Renal cortex interstitium (tissue), 15 donors: ENCODE measurements around the gene PIK3C2G. TPM values are rescaled to one million over a fixed set of nuclear protein-coding genes. Genes with fewer than 3 reads are reported as not detected.
"Not testable (repeated sequence)": the region's sequence is repeated elsewhere in the genome, so short reads cannot be mapped to it uniquely, and the experiment has no call there.

Source experiments
- DNase-seq, 11 donors: peaks; one replicate each; pipeline ENCODE4 v3.0.0-alpha.2; 2013; ENCODE audit warnings: low read depth in 9 of 11, low spot score in 4 of 11; ENCODE audit errors: extremely low read depth in 1 of 11
- long read RNA-seq, 16 experiments: transcript quantifications; one replicate each; lab custom pipeline, GENCODE V29; 2026
- polyA plus RNA-seq, 3 donors: library from polyadenylated mRNA; unstranded; fragments of 120-200 nt; gene quantifications; one replicate each; pipeline ENCODE4 v1.2.1, GENCODE V29; 2013; ENCODE audit not compliant: insufficient read length in 3 of 3

Gene PIK3C2G
- 1 to 10 TPM; 3.0 to 6.2 (median 3.1) TPM for polyA plus RNA-seq
- long read RNA-seq, donor 1, partial matches to known transcripts = 0 of 1 reads
- long read RNA-seq, donor 1, other reads (novel, unspliced or antisense) = 0 of 1 reads
- long read RNA-seq, donor 2 = 0 reads
- long read RNA-seq, donor 3 = 0 reads
- long read RNA-seq, donor 4 = 0 reads
- long read RNA-seq, donor 5 = 0 reads
- long read RNA-seq, donor 6 = 0 reads
- long read RNA-seq, donor 7 = 0 reads
- long read RNA-seq, donor 8 = 0 reads
- long read RNA-seq, donor 9, full-length matches to known transcripts = 1 of 1 reads
- long read RNA-seq, donor 9, partial matches to known transcripts = 0 of 1 reads
- long read RNA-seq, donor 9, other reads (novel, unspliced or antisense) = 0 of 1 reads
- long read RNA-seq, donor 10 = 0 reads
- long read RNA-seq, donor 11 = 0 reads
- long read RNA-seq, donor 12 = 0 reads
- long read RNA-seq, donor 13 = 0 reads
- long read RNA-seq, donor 14 = 0 reads
- long read RNA-seq, donor 15 = 0 reads
- long read RNA-seq, donor 16 = 0 reads

DNA sequence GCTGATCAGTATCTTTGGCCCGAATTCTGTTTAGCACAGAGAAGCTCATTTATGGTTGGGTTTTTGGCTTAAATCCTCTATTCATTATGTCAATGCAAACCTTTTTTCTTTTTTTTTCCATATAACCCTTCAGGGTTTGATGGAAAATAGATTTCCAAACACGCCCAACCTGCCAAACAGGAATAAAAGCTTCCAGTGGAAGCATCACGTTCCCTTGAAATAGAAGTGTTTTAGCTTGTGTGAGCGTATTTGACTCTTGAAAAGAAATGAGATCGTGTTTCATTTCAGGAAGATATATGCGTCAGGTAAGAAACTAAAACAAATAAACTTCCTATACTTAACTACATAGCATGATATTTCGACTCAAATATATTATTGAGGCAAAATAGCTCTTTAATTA is at the start of gene PIK3C2G:
PIK3C2G (plus strand) TSS at position 246 of the 400 bp plus-strand sequence. CDS start 20,564 bp downstream, outside the sequence.
- peak in 3 of 11 donors; percentile 23 to 43 (median 41) for DNase-seq

DNA sequence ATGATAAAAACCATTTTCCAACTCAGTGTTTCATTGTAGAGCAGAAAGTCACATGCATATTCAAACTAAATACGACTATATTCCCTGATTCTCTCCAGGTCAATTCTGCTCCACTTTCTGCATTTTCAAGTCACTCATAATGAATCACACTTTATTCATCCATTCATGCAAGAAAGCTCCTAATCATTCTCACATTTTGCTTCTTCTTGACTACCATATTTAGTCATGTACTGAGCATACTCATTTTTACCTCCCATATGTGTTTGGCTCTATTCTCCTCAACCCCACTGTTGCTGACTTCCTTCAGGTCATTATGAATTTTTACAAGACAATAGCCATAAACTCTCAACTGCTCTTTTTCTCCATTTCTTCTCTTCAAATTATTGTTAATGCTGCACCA is 43.4 kb upstream of the PIK3C2G start:
- no peak for DNase-seq

DNA sequence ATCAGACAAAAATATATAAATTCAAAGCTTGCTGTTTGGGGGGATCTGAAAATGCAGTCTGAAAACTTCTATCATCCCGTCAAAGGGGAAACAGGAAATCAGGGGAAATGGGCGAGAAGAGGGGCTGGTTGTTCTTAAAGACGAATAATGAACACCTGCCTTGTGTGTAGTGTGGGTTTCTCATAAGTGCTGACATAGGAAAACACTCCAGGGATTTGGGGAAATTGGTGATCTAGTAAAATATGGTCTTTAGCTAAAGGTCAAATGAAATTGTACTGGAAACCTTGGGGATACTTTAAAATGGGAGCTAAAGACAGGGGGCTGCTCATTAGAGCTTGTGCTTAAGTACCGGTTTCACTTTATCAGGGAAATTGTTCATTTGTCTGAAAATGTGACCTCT is 39.6 kb upstream of the PIK3C2G start:
- no peak for DNase-seq

- DNase-seq = no peak
Observed at GRCh38 chr12:18222699-18223098, 38.6 kb upstream of the PIK3C2G start.

GRCh38 chr12:18224745-18225144 is 36.6 kb upstream of the PIK3C2G start:
- peak in 10 of 11 donors; percentile 3 to 28 (median 16) for DNase-seq

GRCh38 chr12:18239526-18239925 is 21.8 kb upstream of the PIK3C2G start:
- DNase-seq = no peak

DNA sequence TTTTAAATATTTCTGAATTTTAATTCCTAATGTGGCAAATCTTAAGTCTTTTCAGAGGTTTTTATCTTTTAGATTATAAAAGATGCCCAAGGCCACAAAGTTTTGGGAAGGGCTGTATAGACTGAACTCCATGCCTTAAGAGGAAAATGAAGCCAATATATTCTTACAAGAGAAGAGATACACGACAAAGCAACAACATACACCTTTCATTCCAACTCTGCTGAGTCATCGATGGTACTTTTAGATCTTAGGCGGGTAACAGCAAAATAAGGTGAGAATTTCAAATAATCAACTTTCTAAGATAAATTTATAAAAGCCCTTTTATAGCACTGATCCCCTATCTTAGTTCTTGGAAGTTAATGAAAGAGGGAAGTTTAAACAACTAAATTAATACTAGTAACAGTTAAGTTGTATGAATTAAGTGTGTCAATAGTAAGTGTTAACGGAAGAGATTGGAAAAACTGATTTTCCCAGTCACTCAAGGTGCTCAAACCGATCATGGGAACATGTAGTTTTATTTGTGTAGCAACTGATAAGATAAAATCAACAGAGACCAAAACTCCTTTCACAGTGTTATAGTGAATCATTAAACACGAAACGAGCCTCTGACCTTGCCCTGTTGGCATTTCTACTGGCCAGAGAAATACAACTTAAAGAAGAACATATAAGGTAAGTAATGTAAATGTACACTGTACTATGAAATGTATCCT is 18.8 kb upstream of the PIK3C2G start:
- DNase-seq = no peak

GRCh38 chr12:18243238-18243637 is 18.1 kb upstream of the PIK3C2G start:
- DNase-seq = no peak

DNA sequence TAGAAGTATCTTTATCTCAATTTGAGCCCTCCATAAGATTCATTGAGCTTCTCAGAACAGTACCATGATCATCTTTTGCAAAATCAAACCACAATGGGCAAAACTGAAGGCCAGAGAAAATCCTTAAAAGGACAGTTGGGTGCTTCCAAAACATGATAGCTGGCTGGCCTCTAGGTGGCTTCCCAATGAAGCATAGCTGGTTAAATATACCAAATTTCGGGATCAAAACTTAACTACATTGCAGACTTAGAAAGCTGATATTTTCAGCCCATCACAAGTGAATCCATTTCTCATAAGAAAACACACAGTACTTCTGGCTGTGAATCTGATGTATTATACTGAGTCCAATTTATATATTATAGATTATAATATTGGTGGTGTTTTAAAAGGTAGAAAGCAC is 15.3 kb upstream of the PIK3C2G start:
- no peak for DNase-seq

DNA sequence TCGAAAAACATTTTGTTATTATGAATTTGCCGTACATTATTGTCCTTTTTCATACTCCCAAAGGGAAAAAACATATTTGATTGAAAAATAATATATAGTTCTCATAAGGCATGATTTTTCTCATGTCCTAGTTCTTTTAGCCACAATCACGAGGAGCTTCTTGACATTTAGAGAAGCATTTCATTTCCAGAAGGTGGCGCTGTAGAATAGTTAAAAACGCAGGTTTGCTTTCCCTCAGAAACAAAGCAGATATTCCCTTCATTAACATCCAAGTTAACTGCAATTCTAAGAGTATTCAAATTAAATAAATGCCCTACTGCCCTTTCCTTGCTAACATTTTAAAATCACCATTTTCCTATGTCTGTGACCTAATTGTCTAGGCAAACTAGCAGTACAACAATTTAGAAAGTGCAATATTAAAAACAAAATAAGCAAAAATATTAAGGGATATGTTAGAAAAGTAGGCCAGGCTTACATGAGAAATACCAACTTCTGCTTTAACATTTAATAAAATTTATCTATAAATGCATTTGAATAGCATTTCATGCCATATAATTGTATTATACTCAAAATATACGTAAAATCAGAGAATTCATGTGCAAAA is 10.9 kb upstream of the PIK3C2G start:
- DNase-seq = peak; percentile 57 to 81 (median 67)

- DNase-seq = no peak
Observed at GRCh38 chr12:18254081-18254480, 7.2 kb upstream of the PIK3C2G start.

DNA sequence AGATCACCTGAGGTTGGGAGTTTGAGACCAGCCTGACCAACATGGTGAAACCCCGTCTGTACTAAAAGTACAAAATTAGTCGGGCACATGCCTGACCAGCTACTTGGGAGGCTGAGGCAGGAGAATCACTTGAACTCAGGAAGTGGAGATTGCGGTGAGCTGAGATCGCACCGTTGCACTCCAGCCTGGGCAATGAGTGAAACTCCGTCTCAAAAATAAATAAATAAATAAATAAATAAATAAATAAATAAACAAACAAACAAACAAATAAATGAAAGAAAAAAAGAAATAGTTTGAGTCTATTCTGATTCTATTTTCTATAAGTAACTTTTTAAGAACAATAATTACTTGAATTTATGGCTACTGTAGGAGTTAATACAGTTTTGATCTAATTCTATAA is 6.3 kb upstream of the PIK3C2G start:
- DNase-seq = not testable (repeated sequence)

DNA sequence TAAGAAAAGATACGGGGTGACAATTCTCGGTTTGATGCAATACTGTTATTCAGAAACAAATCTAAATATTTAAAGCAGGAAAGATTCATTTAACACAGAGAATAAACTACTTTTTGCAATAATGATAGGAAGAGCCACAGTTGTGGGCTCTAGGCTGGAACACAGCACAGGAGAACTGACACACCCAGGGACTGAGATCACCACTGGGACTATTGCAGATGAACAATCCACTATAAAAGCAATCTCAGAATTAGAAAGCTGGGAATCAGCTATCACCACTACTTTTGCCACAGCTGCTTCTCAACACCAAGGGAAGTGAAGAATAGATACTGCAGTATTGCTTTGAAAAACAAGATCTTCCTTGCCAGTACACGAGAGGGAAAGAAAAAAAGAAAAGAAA is 4.1 kb upstream of the PIK3C2G start:
- no peak for DNase-seq

GRCh38 chr12:18258929-18259328 is 2.4 kb upstream of the PIK3C2G start:
- no peak for DNase-seq

DNA sequence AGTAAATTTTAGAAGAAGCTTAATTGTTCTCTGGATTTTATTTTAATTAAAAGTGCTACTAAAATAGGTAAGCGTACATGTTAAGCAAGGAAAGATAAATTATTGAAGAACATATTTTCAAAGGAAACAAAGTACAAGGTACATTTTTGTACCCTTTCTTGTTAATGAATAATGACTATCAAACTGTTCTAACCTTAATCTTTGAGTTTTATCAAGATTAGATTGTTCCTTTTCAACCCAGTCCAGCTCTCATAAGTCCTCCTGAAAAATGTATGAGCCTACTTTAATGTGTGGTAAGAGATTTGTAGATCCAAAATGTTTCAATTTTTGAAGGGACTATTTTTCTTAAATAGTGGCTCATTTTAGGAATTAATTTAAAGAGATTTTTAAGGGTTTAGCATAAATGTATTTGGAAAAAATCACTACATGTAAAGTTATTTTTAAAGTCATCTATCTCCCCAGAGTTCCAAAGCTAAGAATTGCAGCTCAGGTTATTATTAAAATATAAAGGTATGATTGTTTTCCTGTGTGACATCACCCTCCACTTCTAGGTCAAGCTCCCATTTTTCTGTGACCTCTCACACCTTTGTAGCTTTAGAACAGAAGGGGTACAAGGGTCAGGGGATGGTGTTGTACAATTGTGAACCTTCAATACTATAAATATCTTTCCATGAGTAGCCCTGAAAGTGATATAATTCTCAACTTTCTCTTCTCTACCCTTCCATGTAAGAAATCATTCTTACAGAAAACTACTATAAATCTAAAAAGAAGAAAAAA is 1.2 kb upstream of the PIK3C2G start:
- DNase-seq = no peak

DNA sequence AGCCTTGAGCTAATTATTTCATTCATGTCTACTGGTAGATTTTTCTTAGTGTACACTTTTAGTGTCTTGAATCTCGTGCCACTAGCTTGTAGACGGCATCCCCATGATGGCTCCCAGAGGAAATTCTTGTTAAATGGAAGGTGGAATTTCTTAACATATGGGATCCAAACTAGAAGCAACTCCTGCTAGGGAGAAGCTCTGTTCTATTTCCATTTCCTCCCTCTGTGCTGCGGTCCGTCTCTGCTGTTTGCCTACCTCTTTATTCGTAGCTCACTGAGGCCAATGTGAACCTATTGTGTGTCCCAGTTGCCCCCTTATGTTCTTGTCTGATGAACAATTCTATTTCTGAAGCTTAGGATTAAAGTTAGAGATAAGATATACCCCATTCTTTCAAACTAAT is 588 bp downstream of the PIK3C2G start:
- DNase-seq = no peak

DNA sequence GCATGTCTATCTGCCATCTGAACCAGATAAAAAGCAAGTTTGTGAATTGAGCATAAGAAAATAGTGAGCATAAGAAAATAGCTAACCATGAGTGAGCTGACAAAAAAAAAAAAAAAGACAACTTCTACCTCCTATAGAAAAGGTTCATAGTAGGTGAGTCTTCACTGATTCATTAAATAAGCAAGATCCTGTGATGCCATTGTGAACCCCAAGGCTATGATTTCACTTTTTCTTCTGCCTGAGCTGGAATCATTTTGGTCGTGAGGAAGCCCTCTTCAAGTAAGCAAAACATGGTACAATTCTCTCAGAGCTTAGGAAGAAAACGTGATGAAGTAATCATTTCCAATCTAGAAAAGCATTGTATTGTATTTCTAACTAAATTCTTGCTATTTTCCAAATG is 1.2 kb downstream of the PIK3C2G start:
- no peak for DNase-seq

- DNase-seq = no peak
Observed at GRCh38 chr12:18264581-18265075, 3.3 kb downstream of the PIK3C2G start.
